ENCODE data around the gene TBC1D1.
"Not testable (repeated sequence)": the region's sequence is repeated elsewhere in the genome, so short reads cannot be mapped to it uniquely, and the experiment has no call there.

The TBC1D1 gene

DNA sequence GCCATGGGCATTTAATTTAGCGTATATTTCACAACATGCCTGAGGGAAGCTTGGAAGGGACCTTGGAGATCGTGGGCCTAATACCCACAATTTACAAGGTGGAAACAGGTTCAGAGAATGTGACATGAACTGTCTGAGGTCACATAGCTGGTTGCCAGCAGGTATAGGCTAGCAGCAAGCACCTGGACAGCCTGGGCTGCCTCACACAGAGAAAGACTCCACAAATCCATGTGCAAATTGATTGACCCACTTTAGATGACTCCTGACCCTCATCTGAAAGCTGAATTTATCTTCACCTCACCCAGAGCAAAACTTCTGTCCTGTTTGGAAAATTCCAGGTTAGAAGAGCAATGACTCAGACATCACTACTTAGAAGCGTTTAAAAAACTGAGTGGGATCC lies 75.2 kb downstream of the TBC1D1 start:
- H3K4me1 ChIP-seq (ENCODE audit: control insufficient read depth, insufficient read depth, low read length, poor library complexity, severe bottlenecking) = no peaks in the 10 kb centered on the region
- H3K9me3 ChIP-seq (ENCODE audit: control insufficient read depth, low read length) = no peaks in the 10 kb centered on the region
- no peak overlapping the region for H3K4me3 ChIP-seq (ENCODE audit: extremely low read depth, insufficient read depth, low read length, poor library complexity, severe bottlenecking)
- WGBS, 2 experiments (ENCODE audit: insufficient coverage in 2 of 2) = 90 to 95% methylated on average over 2 to 3 of the region's 3 CpGs
- H3K27ac ChIP-seq (ENCODE audit: low read depth, low read length, severe bottlenecking) = no peak overlapping the region
- H3K36me3 ChIP-seq (ENCODE audit: control insufficient read depth, insufficient read depth, low read length) = no peaks in the 10 kb centered on the region

GRCh38 chr4:37967736-37968135 lies 76.9 kb downstream of the TBC1D1 start:
- no peak overlapping the region for H3K27ac ChIP-seq (ENCODE audit: low read depth, low read length, severe bottlenecking)
- no peaks in the 10 kb centered on the region for H3K4me1 ChIP-seq (ENCODE audit: control insufficient read depth, insufficient read depth, low read length, poor library complexity, severe bottlenecking)
- no peaks in the 10 kb centered on the region for H3K9me3 ChIP-seq (ENCODE audit: control insufficient read depth, low read length)
- WGBS, 2 experiments (ENCODE audit: insufficient coverage in 2 of 2) = 83 to 87% methylated on average over 1 to 4 of the region's 5 CpGs
- H3K4me3 ChIP-seq (ENCODE audit: extremely low read depth, insufficient read depth, low read length, poor library complexity, severe bottlenecking) = no peak overlapping the region
- H3K36me3 ChIP-seq (ENCODE audit: control insufficient read depth, insufficient read depth, low read length) = no peaks in the 10 kb centered on the region

DNA sequence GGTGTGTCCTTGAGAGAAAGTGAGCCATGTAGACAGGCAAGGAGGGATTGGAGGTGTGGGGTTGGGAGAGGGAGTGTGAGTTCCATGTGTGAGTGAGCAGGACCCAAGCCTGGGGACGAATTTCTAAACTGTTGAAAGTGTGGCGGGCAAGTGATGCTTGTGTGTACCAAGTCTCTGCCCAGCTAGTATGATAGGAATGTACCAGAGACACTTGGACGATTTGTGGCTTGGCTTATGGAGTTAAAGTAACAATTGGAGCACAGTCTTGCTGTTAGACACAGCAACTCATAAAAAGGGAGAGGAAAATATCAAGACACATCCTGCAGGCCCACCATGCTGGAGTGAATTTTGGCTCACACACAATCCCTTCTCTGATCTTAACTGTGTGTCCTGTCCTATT lies 77.9 kb downstream of the TBC1D1 start:
- 94 to 97% methylated on average over 2 to 3 of the region's 3 CpGs for WGBS, 2 experiments (ENCODE audit: insufficient coverage in 2 of 2)
- no peaks in the 10 kb centered on the region for H3K36me3 ChIP-seq (ENCODE audit: control insufficient read depth, insufficient read depth, low read length)

DNA sequence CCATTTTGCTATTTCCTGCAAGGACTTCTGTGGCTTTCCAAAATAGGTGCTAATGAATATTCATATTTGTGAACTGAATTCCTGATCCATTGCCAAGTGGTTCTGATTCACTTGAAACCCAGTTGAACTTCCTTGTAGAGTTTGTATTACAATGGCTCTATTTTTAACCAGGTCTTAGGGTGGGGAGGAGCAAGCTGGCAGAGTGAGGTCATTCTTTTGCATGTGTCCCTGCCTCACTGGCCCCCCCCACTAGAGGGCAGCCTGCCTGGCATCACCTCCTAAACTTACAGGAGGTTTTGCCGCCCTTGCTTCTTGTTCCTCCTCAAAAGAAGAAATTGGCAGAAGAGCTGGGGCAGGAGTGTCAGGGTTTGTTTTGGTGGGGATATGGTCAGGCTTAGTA lies 79.8 kb downstream of the TBC1D1 start:
- Histone ChIP-seq H3K4me1 (ENCODE audit: control insufficient read depth, insufficient read depth, low read length, poor library complexity, severe bottlenecking) (no peaks in the 10 kb centered on the region), H3K36me3 (ENCODE audit: control insufficient read depth, insufficient read depth, low read length) (no peaks in the 10 kb centered on the region), H3K27ac (ENCODE audit: low read depth, low read length, severe bottlenecking) (no peak overlapping the region), H3K4me3 (ENCODE audit: extremely low read depth, insufficient read depth, low read length, poor library complexity, severe bottlenecking) (no peak overlapping the region), H3K9me3 (ENCODE audit: control insufficient read depth, low read length) (no peaks in the 10 kb centered on the region)
- WGBS, 2 experiments (ENCODE audit: insufficient coverage in 2 of 2) = 83% methylated on average over 1 of the region's 1 CpG; no CpG with 5 or more reads in 1 of the 2 experiments

More for the DNA sequence above, 77.9 kb downstream of the TBC1D1 start:
- H3K4me1 ChIP-seq (ENCODE audit: control insufficient read depth, insufficient read depth, low read length, poor library complexity, severe bottlenecking) = no peaks in the 10 kb centered on the region
- no peak overlapping the region for H3K27ac ChIP-seq (ENCODE audit: low read depth, low read length, severe bottlenecking)
- no peaks in the 10 kb centered on the region for H3K9me3 ChIP-seq (ENCODE audit: control insufficient read depth, low read length)
- no peak overlapping the region for H3K4me3 ChIP-seq (ENCODE audit: extremely low read depth, insufficient read depth, low read length, poor library complexity, severe bottlenecking)

DNA sequence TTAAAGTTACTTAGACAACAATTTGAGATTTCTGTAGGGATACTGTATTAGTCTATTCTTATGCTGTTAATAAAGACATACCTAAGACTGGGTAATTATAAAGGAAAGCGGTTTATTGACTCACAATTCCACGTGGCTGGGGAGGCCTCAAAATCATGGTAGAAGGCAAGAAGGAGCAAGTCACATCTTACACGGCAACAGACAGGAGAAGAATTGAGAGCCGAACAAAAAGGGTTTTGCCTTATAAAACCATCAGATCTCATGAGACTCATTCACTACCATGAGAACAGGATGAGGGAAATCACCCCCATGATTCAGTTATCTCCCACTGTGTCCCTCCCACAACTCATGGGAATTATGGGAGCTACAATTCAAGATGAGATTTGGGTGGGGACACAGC lies 80.3 kb downstream of the TBC1D1 start:
- H3K27ac ChIP-seq (ENCODE audit: low read depth, low read length, severe bottlenecking) = no peak overlapping the region
- H3K4me3 ChIP-seq (ENCODE audit: extremely low read depth, insufficient read depth, low read length, poor library complexity, severe bottlenecking) = no peak overlapping the region
- WGBS, 2 experiments (ENCODE audit: insufficient coverage in 2 of 2) = 83 to 93% methylated on average over 2 to 3 of the region's 4 CpGs
- no peaks in the 10 kb centered on the region for H3K36me3 ChIP-seq (ENCODE audit: control insufficient read depth, insufficient read depth, low read length)
- no peaks in the 10 kb centered on the region for H3K9me3 ChIP-seq (ENCODE audit: control insufficient read depth, low read length)
- H3K4me1 ChIP-seq (ENCODE audit: control insufficient read depth, insufficient read depth, low read length, poor library complexity, severe bottlenecking) = no peaks in the 10 kb centered on the region

DNA sequence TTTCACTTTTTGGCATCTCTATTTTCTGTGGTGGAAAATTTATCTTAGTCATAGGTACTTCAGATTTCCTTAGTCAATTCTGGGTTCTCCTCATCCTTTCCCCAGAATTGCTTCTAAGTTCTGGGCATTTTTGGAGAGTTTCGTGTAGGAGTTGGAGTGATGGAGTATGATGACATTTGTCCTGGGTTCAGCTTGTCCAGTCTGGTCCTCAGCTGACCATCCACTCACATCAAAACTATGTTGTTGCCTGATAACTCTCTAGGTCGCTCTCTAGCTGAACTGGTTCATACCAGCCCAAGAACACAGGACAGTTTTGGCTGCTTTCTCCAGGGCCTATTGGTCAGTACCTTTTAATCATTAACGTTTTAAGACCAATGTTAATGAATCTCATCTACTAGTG lies 82.6 kb downstream of the TBC1D1 start:
- Histone ChIP-seq H3K4me1 (ENCODE audit: control insufficient read depth, insufficient read depth, low read length, poor library complexity, severe bottlenecking) (peaks cover 5% of the 10 kb centered on the region), H3K9me3 (ENCODE audit: control insufficient read depth, low read length) (no peaks in the 10 kb centered on the region), H3K36me3 (ENCODE audit: control insufficient read depth, insufficient read depth, low read length) (no peaks in the 10 kb centered on the region), H3K4me3 (ENCODE audit: extremely low read depth, insufficient read depth, low read length, poor library complexity, severe bottlenecking) (no peak overlapping the region), H3K27ac (ENCODE audit: low read depth, low read length, severe bottlenecking) (no peak overlapping the region)
- WGBS, 2 experiments (ENCODE audit: insufficient coverage in 2 of 2) = 84 to 90% methylated on average over 1 to 2 of the region's 3 CpGs

DNA sequence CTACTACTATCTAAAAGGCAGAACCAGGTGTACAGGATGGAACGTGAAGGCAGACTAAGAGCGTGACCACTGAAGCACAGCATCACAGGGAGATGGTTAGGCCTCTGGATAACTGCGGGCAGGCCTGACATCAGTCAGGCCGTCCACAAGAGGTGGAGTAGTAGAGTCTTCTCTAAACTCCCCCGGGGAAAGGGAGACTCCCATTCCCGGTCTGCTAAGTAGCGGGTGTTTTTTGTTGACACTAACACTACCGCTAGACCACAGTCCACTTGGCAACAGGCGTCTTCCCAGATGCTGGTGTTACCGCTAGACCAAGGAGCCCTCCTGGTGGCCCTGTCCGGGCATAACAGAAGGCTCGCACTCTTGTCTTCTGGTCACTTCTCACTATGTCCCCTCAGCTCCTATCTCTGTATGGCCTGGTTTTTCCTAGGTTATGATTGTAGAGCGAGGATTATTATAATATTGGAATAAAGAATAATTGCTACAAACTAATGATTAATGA lies 84.5 kb downstream of the TBC1D1 start:
- H3K9me3 ChIP-seq (ENCODE audit: control insufficient read depth, low read length); H3K4me3 ChIP-seq (ENCODE audit: extremely low read depth, insufficient read depth, low read length, poor library complexity, severe bottlenecking); H3K27ac ChIP-seq (ENCODE audit: low read depth, low read length, severe bottlenecking); H3K36me3 ChIP-seq (ENCODE audit: control insufficient read depth, insufficient read depth, low read length); H3K4me1 ChIP-seq (ENCODE audit: control insufficient read depth, insufficient read depth, low read length, poor library complexity, severe bottlenecking): not testable (repeated sequence)
- WGBS, 2 experiments (ENCODE audit: insufficient coverage in 2 of 2) = 83 to 84% methylated on average over 6 to 10 of the region's 13 CpGs

- Histone ChIP-seq H3K36me3 (ENCODE audit: control insufficient read depth, insufficient read depth, low read length) (no peaks in the 10 kb centered on the region), H3K9me3 (ENCODE audit: control insufficient read depth, low read length) (no peaks in the 10 kb centered on the region), H3K4me3 (ENCODE audit: extremely low read depth, insufficient read depth, low read length, poor library complexity, severe bottlenecking) (peak overlapping the region; percentile 29), H3K27ac (ENCODE audit: low read depth, low read length, severe bottlenecking) (no peak overlapping the region), H3K4me1 (ENCODE audit: control insufficient read depth, insufficient read depth, low read length, poor library complexity, severe bottlenecking) (peaks cover 10% of the 10 kb centered on the region)
- WGBS, 2 experiments (ENCODE audit: insufficient coverage in 2 of 2) = 100% methylated on average over 1 of the region's 3 CpGs; no CpG with 5 or more reads in 1 of the 2 experiments
These were observed 85.6 kb downstream of the TBC1D1 start for GRCh38 chr4:37976507-37976906.

- Histone ChIP-seq H3K9me3 (ENCODE audit: control insufficient read depth, low read length) (no peaks in the 10 kb centered on the region), H3K36me3 (ENCODE audit: control insufficient read depth, insufficient read depth, low read length) (no peaks in the 10 kb centered on the region), H3K4me3 (ENCODE audit: extremely low read depth, insufficient read depth, low read length, poor library complexity, severe bottlenecking) (peak overlapping the region; percentile 72), H3K4me1 (ENCODE audit: control insufficient read depth, insufficient read depth, low read length, poor library complexity, severe bottlenecking) (peaks cover 15% of the 10 kb centered on the region), H3K27ac (ENCODE audit: low read depth, low read length, severe bottlenecking) (peak overlapping the region; percentile 69)
- 0% methylated on average over 1 of the region's 50 CpGs for WGBS, 2 experiments (ENCODE audit: insufficient coverage in 2 of 2)
These were observed 86.1 kb downstream of the TBC1D1 start for GRCh38 chr4:37976991-37977470.

GRCh38 chr4:37977471-37978247 lies 86.8 kb downstream of the TBC1D1 start:
- H3K4me3 ChIP-seq (ENCODE audit: extremely low read depth, insufficient read depth, low read length, poor library complexity, severe bottlenecking) = peak overlapping the region; percentile 72
- peaks cover 22% of the 10 kb centered on the region for H3K4me1 ChIP-seq (ENCODE audit: control insufficient read depth, insufficient read depth, low read length, poor library complexity, severe bottlenecking)
- H3K27ac ChIP-seq (ENCODE audit: low read depth, low read length, severe bottlenecking) = peak overlapping the region; percentile 69
- WGBS, 2 experiments (ENCODE audit: insufficient coverage in 2 of 2) = 0 to 1% methylated on average over 45 to 51 of the region's 74 CpGs
- no peaks in the 10 kb centered on the region for H3K9me3 ChIP-seq (ENCODE audit: control insufficient read depth, low read length)
- no peaks in the 10 kb centered on the region for H3K36me3 ChIP-seq (ENCODE audit: control insufficient read depth, insufficient read depth, low read length)
